Measurements from ENCODE around the gene HOMER1.

HOMER1 gene

GRCh38 chr5:79513704-79514390 is at the start of gene HOMER1:
Gene HOMER1 (minus strand): TSS chr5:79514134. CDS start chr5:79512774, 1,360 bp downstream.
- DNase-seq, result peak; percentile 42

- no peak for DNase-seq
These were observed 49.3 kb upstream of the HOMER1 start for GRCh38 chr5:79563247-79563590.

- peak; percentile 47 for DNase-seq
These were observed 48.7 kb upstream of the HOMER1 start for GRCh38 chr5:79562351-79563246.

- DNase-seq, result no peak
These were observed 47.6 kb upstream of the HOMER1 start for GRCh38 chr5:79561525-79561893.

- DNase-seq, result peak; percentile 33
These were observed 47.0 kb upstream of the HOMER1 start for GRCh38 chr5:79560771-79561524.

GRCh38 chr5:79555418-79555817 is 41.5 kb upstream of the HOMER1 start:
- DNase-seq, result no peak

- DNase-seq, result no peak
These were observed 39.0 kb upstream of the HOMER1 start for GRCh38 chr5:79552984-79553383.

- DNase-seq, result no peak
These were observed 34.0 kb upstream of the HOMER1 start for GRCh38 chr5:79547982-79548381.

GRCh38 chr5:79547429-79547822 is 33.5 kb upstream of the HOMER1 start:
- DNase-seq, result no peak

- DNase-seq, result no peak
These were observed 33.0 kb upstream of the HOMER1 start for GRCh38 chr5:79546782-79547428.

- DNase-seq, result no peak
These were observed 30.2 kb upstream of the HOMER1 start for GRCh38 chr5:79544131-79544530.

- no peak for DNase-seq
These were observed 27.0 kb upstream of the HOMER1 start for GRCh38 chr5:79540939-79541338.

- DNase-seq, result no peak
These were observed 22.4 kb upstream of the HOMER1 start for GRCh38 chr5:79536193-79536906.

GRCh38 chr5:79535477-79536192 is 21.7 kb upstream of the HOMER1 start:
- DNase-seq, result no peak

GRCh38 chr5:79529110-79529509 is 15.2 kb upstream of the HOMER1 start:
- no peak for DNase-seq

GRCh38 chr5:79527431-79527830 is 13.5 kb upstream of the HOMER1 start:
- no peak for DNase-seq

GRCh38 chr5:79526928-79527327 is 13.0 kb upstream of the HOMER1 start:
- no peak for DNase-seq

GRCh38 chr5:79526493-79526892 is 12.6 kb upstream of the HOMER1 start:
- no peak for DNase-seq

GRCh38 chr5:79521156-79521555 is 7.2 kb upstream of the HOMER1 start:
- DNase-seq, result no peak

- DNase-seq, result no peak
These were observed 4.8 kb upstream of the HOMER1 start for GRCh38 chr5:79518718-79519117.

- no peak for DNase-seq
These were observed 3.7 kb upstream of the HOMER1 start for GRCh38 chr5:79517601-79518000.

GRCh38 chr5:79516986-79517385 is 3.1 kb upstream of the HOMER1 start:
- no peak for DNase-seq
